HG03460 (cell line): Measurements from ENCODE around the gene PTPN14.
"Not testable (repeated sequence)": the region's sequence is repeated elsewhere in the genome, so short reads cannot be mapped to it uniquely, and the experiment has no call there.

Source experiments
- ATAC-seq: cut with Tn5 transposase; IDR thresholded peaks from one replicate; pipeline ENCODE4 v1.9.1; 2021; ENCODE audit not compliant: unreplicated experiment

The PTPN14 gene

GRCh38 chr1:214542275-214543199 is 8.9 kb downstream of the PTPN14 start:
- no peak for ATAC-seq

GRCh38 chr1:214541693-214542092 is 9.7 kb downstream of the PTPN14 start:
- ATAC-seq = no peak

- ATAC-seq = no peak
Measured at GRCh38 chr1:214541206-214541605, 10.2 kb downstream of the PTPN14 start.

GRCh38 chr1:214540324-214540723 is 11.1 kb downstream of the PTPN14 start:
- no peak for ATAC-seq

- no peak for ATAC-seq
Measured at GRCh38 chr1:214538496-214538895, 12.9 kb downstream of the PTPN14 start.

GRCh38 chr1:214537872-214538473 is 13.4 kb downstream of the PTPN14 start:
- no peak for ATAC-seq

GRCh38 chr1:214537219-214537618 is 14.2 kb downstream of the PTPN14 start:
- no peak for ATAC-seq

- no peak for ATAC-seq
Measured at GRCh38 chr1:214532070-214532469, 19.3 kb downstream of the PTPN14 start.

- ATAC-seq = no peak
Measured at GRCh38 chr1:214525535-214526019, 25.8 kb downstream of the PTPN14 start.

- ATAC-seq = no peak
Measured at GRCh38 chr1:214524824-214525223, 26.6 kb downstream of the PTPN14 start.

GRCh38 chr1:214523124-214523824 is 28.1 kb downstream of the PTPN14 start:
- no peak for ATAC-seq

GRCh38 chr1:214521458-214521857 is 29.9 kb downstream of the PTPN14 start:
- not testable (repeated sequence) for ATAC-seq

- no peak for ATAC-seq
Measured at GRCh38 chr1:214520544-214521165, 30.7 kb downstream of the PTPN14 start.

- ATAC-seq = no peak
Measured at GRCh38 chr1:214518361-214518760, 33.0 kb downstream of the PTPN14 start.

GRCh38 chr1:214516434-214517326 is 34.7 kb downstream of the PTPN14 start:
- no peak for ATAC-seq

- no peak for ATAC-seq
Measured at GRCh38 chr1:214515544-214516433, 35.6 kb downstream of the PTPN14 start.

GRCh38 chr1:214514819-214515383 is 36.5 kb downstream of the PTPN14 start:
- ATAC-seq = no peak

- ATAC-seq = no peak
Measured at GRCh38 chr1:214514032-214514818, 37.2 kb downstream of the PTPN14 start.
